SK-N-SH treated with all-trans-retinoic acid at 6 μM for 48 hours (cell line): ENCODE results near the gene SERGEF.

Source experiments
- ATAC-seq: fragments of 200-7000 bp; cut with Tn5 transposase; 3 replicates; pipeline ENCODE4 v1.9.1; 2020; ENCODE audit warnings: mild to moderate bottlenecking, moderate library complexity
- ARNTL ChIP-seq: fragments of 450-650 bp; formaldehyde crosslinking; IDR thresholded peaks from 2 replicates; pipeline ENCODE4 v1.5.0; 2020; ENCODE audit warnings: low read depth, mild to moderate bottlenecking, moderate library complexity, borderline replicate concordance
- BACH2 ChIP-seq: fragments of 250-450 bp; sonication (Bioruptor Pico); IDR thresholded peaks from 2 replicates; pipeline ENCODE4 v1.9.0; 2021; ENCODE audit warnings: mild to moderate bottlenecking, borderline replicate concordance
- CSDC2 ChIP-seq: fragments of 250-450 bp; sonication (Bioruptor Pico); IDR thresholded peaks from 2 replicates; pipeline ENCODE4 v1.5.0; 2020; ENCODE audit warnings: mild to moderate bottlenecking, moderate library complexity
- ESRRG ChIP-seq: fragments of 250-450 bp; sonication (Bioruptor Pico); IDR thresholded peaks from 2 replicates; pipeline ENCODE4 v1.6.1; 2021; ENCODE audit warnings: mild to moderate bottlenecking
- GLIS3 ChIP-seq: fragments of 250-450 bp; sonication (Bioruptor Pico); IDR thresholded peaks from 2 replicates; pipeline ENCODE4 v1.5.0; 2020; ENCODE audit warnings: mild to moderate bottlenecking, moderate library complexity
- ISL1 ChIP-seq: fragments of 250-450 bp; sonication (Bioruptor Pico); IDR thresholded peaks from 2 replicates; pipeline ENCODE4 v2.1.2; 2022; ENCODE audit warnings: mild to moderate bottlenecking, moderate library complexity
- OSR1 ChIP-seq: fragments of 250-450 bp; sonication (Bioruptor Pico); IDR thresholded peaks from 2 replicates; pipeline ENCODE4 v1.8.0; 2022; ENCODE audit warnings: moderate library complexity, mild to moderate bottlenecking, inconsistent platforms
- PPARA ChIP-seq: fragments of 250-450 bp; sonication (Bioruptor Pico); IDR thresholded peaks from 2 replicates; pipeline ENCODE4 v1.5.0; 2020; ENCODE audit warnings: mild to moderate bottlenecking, borderline replicate concordance
- RARB ChIP-seq: fragments of 250-450 bp; sonication (Bioruptor Pico); IDR thresholded peaks from 2 replicates; pipeline ENCODE4 v1.8.0; 2021; ENCODE audit warnings: mild to moderate bottlenecking, moderate library complexity
- SNAI2 ChIP-seq: fragments of 250-450 bp; sonication (Bioruptor Pico); IDR thresholded peaks from 2 replicates; pipeline ENCODE4 v1.5.0; 2020; ENCODE audit warnings: mild to moderate bottlenecking, moderate library complexity
- TOX ChIP-seq: fragments of 250-450 bp; sonication (Bioruptor Pico); IDR thresholded peaks from 2 replicates; pipeline ENCODE4 v1.8.0; 2021; ENCODE audit warnings: mild to moderate bottlenecking, moderate library complexity, borderline replicate concordance
- ZC3H10 ChIP-seq: fragments of 250-450 bp; sonication (Bioruptor Pico); IDR thresholded peaks from 2 replicates; pipeline ENCODE4 v1.5.1; 2021; ENCODE audit warnings: mild to moderate bottlenecking, moderate library complexity
- ZNF565 ChIP-seq: fragments of 450-650 bp; formaldehyde crosslinking; conservative IDR thresholded peaks from 2 replicates; pipeline ENCODE4 v1.5.0; 2020; ENCODE audit warnings: low read depth, mild to moderate bottlenecking, moderate library complexity
- ZNF70 ChIP-seq: fragments of 450-650 bp; formaldehyde crosslinking; IDR thresholded peaks from 2 replicates; pipeline ENCODE4 v1.5.0; 2020; ENCODE audit warnings: mild to moderate bottlenecking, moderate library complexity
- ZNF8 ChIP-seq: fragments of 450-650 bp; formaldehyde crosslinking; IDR thresholded peaks from 2 replicates; pipeline ENCODE4 v1.5.0; 2020; ENCODE audit warnings: mild to moderate bottlenecking, moderate library complexity
- TF ChIP-seq, protein P1 (sequence below): fragments of 250-450 bp; sonication (Bioruptor Pico); IDR thresholded peaks from 2 replicates; pipeline ENCODE4 v1.5.1; 2020; ENCODE audit warnings: low read depth, mild to moderate bottlenecking, moderate library complexity
- TF ChIP-seq, protein P2 (sequence below): fragments of 250-450 bp; sonication (Bioruptor Pico); IDR thresholded peaks from 2 replicates; pipeline ENCODE4 v1.8.0; 2021; ENCODE audit warnings: low read depth, mild to moderate bottlenecking, moderate library complexity, borderline replicate concordance
- TF ChIP-seq, protein P3 (sequence below): fragments of 250-450 bp; sonication (Bioruptor Pico); IDR thresholded peaks from 2 replicates; pipeline ENCODE4 v1.5.1; 2021; ENCODE audit warnings: mild to moderate bottlenecking, moderate library complexity
- TF ChIP-seq, protein P4 (sequence below): fragments of 250-450 bp; sonication (Bioruptor Pico); IDR thresholded peaks from 2 replicates; pipeline ENCODE4 v1.8.0; 2020; ENCODE audit warnings: mild to moderate bottlenecking, moderate library complexity, borderline replicate concordance
- TF ChIP-seq, protein P5 (sequence below): fragments of 250-450 bp; sonication (Bioruptor Pico); IDR thresholded peaks from 2 replicates; pipeline ENCODE4 v1.5.0; 2020; ENCODE audit warnings: mild to moderate bottlenecking, moderate library complexity

SERGEF gene

DNA sequence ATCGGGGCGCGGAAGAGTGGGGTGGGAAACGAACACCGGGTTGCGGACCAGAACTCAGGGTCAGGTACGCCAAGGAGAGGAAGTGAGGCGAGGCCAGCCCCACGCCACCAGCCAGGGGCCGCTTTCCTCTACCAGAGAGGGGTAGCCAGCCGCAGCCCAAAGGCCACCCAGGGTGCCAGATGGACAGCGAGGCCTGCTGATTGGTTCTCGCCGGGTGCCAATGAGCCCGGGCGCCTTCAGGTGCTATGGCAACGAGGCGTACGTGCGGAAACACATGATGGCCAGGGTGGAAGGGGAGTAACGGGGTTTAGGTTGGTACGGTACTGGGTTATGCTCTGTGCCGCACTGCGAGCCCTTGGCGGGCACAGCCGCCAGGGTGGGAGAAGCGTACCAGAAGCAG, 128.9 kb downstream of the SERGEF start:
- TF ChIP-seq ZNF70 (CRISPR knock-in tag) (no peak), ESRRG (no peak), PPARA (CRISPR knock-in tag) (no peak), ARNTL (CRISPR knock-in tag) (no peak)
- TF ChIP-seq, all 23 proteins: peak for 0
- no peak for ATAC-seq

DNA sequence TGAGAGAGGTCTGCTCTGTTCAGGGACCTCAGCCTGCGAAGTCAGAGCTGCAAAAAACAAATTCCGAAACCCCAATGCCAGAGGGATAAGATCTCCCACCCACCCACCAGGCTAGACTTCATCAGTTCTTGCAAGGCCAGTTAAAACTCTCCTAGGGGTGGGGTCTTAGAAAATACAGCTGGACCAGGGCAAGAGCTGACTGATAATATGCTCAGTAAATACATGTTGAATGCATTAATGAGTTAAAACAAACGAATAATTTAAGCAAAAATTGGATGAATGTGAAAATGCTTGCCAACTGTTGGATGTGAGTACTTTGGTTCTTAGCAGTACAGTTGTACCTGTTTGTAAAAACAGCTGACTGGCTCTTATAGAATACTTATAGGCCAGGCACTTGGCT, 129.8 kb downstream of the SERGEF start:
- TF ChIP-seq ZNF70 (CRISPR knock-in tag): no peak
- no peak for TF ChIP-seq OSR1 (CRISPR knock-in tag)
- TF ChIP-seq ISL1 (CRISPR knock-in tag): no peak
- TF ChIP-seq ZNF565 (CRISPR knock-in tag): no peak
- no peak for TF ChIP-seq ARNTL (CRISPR knock-in tag)

DNA sequence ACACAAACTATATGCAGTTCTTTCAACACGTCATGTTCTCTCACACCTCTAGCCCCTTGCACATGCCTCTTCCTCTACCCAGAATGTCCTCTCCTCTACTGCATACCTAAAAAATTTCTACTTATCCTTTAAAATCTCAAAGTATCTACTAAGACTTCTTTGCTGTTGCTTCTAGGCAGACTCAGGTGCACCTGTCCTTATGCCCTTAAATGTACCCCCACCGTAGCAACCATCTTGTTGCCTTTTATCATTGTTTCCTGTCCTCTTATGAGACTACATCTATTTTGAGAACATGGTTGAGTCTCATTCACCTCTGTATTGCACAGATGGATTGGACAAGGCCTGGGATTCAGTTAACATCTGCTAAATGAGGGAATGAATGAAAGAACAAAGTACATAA, 134.1 kb downstream of the SERGEF start:
- no peak for ATAC-seq
- TF ChIP-seq ZNF8: no peak
- TF ChIP-seq, all 23 proteins: peak for 0

More for the DNA sequence above, 129.8 kb downstream of the SERGEF start:
- ATAC-seq: no peak

DNA sequence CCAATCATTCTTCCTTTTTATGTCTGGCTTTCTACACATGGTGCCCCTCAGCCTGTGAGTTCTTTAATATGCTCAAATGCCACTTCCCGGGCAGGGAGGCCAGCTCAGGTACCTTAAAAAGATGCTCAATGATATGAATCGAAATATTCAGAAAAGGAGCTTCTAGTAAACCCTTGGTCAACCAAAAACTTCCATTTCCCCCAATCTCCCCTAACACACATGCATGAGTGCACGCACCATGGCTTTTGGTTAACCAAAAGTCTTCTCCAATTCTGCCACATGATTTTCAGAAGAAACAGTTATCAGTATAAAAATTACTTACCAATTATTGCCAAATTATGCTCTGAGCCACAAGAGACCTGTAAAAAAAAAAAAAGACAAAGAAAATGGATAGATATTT, 135.0 kb downstream of the SERGEF start:
- TF ChIP-seq RARB: no peak
- no peak for TF ChIP-seq CSDC2 (CRISPR knock-in tag)
- no peak for TF ChIP-seq ZC3H10
- no peak for ATAC-seq

DNA sequence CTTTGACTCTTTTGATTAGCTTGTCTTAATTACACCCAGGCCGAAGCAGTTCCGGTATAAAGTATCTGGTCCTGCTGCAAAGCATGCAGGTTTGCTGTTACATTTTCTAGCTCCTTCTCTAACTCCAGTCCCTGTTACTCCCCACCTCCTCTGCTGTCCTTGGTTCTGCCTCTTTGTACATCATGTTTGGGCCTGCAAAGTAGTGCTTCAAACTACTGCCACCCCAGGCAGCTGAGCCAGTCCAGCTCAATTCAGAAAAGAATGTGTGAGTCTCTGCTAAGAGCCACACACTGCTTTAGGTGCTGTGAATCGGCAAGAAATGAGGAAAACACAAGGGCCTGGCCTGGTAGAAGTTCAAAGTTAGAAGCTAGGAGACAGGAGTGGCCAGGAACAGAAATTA, 136.0 kb downstream of the SERGEF start:
- TF ChIP-seq, protein P1, sequence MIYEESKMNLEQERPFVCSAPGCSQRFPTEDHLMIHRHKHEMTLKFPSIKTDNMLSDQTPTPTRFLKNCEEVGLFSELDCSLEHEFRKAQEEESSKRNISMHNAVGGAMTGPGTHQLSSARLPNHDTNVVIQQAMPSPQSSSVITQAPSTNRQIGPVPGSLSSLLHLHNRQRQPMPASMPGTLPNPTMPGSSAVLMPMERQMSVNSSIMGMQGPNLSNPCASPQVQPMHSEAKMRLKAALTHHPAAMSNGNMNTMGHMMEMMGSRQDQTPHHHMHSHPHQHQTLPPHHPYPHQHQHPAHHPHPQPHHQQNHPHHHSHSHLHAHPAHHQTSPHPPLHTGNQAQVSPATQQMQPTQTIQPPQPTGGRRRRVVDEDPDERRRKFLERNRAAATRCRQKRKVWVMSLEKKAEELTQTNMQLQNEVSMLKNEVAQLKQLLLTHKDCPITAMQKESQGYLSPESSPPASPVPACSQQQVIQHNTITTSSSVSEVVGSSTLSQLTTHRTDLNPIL (CRISPR knock-in tag): no peak
- TF ChIP-seq PPARA (CRISPR knock-in tag): no peak
- TF ChIP-seq, protein P2, sequence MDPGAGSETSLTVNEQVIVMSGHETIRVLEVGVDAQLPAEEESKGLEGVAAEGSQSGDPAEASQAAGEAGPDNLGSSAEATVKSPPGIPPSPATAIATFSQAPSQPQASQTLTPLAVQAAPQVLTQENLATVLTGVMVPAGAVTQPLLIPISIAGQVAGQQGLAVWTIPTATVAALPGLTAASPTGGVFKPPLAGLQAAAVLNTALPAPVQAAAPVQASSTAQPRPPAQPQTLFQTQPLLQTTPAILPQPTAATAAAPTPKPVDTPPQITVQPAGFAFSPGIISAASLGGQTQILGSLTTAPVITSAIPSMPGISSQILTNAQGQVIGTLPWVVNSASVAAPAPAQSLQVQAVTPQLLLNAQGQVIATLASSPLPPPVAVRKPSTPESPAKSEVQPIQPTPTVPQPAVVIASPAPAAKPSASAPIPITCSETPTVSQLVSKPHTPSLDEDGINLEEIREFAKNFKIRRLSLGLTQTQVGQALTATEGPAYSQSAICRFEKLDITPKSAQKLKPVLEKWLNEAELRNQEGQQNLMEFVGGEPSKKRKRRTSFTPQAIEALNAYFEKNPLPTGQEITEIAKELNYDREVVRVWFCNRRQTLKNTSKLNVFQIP (CRISPR knock-in tag): no peak
- no peak for TF ChIP-seq GLIS3 (CRISPR knock-in tag)
- no peak for TF ChIP-seq ARNTL (CRISPR knock-in tag)
- TF ChIP-seq OSR1 (CRISPR knock-in tag): no peak
- no peak for TF ChIP-seq ZNF70 (CRISPR knock-in tag)
- TF ChIP-seq, protein P3, sequence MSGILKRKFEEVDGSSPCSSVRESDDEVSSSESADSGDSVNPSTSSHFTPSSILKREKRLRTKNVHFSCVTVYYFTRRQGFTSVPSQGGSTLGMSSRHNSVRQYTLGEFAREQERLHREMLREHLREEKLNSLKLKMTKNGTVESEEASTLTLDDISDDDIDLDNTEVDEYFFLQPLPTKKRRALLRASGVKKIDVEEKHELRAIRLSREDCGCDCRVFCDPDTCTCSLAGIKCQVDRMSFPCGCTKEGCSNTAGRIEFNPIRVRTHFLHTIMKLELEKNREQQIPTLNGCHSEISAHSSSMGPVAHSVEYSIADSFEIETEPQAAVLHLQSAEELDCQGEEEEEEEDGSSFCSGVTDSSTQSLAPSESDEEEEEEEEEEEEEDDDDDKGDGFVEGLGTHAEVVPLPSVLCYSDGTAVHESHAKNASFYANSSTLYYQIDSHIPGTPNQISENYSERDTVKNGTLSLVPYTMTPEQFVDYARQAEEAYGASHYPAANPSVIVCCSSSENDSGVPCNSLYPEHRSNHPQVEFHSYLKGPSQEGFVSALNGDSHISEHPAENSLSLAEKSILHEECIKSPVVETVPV (CRISPR knock-in tag): no peak
- no peak for TF ChIP-seq RARB
- TF ChIP-seq ZNF565 (CRISPR knock-in tag): no peak
- TF ChIP-seq, protein P4, sequence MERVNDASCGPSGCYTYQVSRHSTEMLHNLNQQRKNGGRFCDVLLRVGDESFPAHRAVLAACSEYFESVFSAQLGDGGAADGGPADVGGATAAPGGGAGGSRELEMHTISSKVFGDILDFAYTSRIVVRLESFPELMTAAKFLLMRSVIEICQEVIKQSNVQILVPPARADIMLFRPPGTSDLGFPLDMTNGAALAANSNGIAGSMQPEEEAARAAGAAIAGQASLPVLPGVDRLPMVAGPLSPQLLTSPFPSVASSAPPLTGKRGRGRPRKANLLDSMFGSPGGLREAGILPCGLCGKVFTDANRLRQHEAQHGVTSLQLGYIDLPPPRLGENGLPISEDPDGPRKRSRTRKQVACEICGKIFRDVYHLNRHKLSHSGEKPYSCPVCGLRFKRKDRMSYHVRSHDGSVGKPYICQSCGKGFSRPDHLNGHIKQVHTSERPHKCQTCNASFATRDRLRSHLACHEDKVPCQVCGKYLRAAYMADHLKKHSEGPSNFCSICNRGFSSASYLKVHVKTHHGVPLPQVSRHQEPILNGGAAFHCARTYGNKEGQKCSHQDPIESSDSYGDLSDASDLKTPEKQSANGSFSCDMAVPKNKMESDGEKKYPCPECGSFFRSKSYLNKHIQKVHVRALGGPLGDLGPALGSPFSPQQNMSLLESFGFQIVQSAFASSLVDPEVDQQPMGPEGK (CRISPR knock-in tag): no peak
- TF ChIP-seq ISL1 (CRISPR knock-in tag): no peak
- TF ChIP-seq SNAI2 (CRISPR knock-in tag): no peak
- TF ChIP-seq BACH2 (CRISPR knock-in tag): no peak
- TF ChIP-seq ESRRG: no peak
- TF ChIP-seq, protein P5, sequence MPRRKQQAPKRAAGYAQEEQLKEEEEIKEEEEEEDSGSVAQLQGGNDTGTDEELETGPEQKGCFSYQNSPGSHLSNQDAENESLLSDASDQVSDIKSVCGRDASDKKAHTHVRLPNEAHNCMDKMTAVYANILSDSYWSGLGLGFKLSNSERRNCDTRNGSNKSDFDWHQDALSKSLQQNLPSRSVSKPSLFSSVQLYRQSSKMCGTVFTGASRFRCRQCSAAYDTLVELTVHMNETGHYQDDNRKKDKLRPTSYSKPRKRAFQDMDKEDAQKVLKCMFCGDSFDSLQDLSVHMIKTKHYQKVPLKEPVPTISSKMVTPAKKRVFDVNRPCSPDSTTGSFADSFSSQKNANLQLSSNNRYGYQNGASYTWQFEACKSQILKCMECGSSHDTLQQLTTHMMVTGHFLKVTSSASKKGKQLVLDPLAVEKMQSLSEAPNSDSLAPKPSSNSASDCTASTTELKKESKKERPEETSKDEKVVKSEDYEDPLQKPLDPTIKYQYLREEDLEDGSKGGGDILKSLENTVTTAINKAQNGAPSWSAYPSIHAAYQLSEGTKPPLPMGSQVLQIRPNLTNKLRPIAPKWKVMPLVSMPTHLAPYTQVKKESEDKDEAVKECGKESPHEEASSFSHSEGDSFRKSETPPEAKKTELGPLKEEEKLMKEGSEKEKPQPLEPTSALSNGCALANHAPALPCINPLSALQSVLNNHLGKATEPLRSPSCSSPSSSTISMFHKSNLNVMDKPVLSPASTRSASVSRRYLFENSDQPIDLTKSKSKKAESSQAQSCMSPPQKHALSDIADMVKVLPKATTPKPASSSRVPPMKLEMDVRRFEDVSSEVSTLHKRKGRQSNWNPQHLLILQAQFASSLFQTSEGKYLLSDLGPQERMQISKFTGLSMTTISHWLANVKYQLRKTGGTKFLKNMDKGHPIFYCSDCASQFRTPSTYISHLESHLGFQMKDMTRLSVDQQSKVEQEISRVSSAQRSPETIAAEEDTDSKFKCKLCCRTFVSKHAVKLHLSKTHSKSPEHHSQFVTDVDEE: no peak
- TF ChIP-seq ZNF8: no peak
- no peak for TF ChIP-seq TOX (CRISPR knock-in tag)
- TF ChIP-seq, all 23 proteins: peak for 0
- ATAC-seq: no peak
